Muscle of leg (tissue), 11 donors: ENCODE results near the gene TEX52. TPM values are rescaled to one million over a fixed set of nuclear protein-coding genes. Genes with fewer than 3 reads are reported as not detected.

ENCODE experiments used
- DNase-seq: peaks from one replicate; pipeline ENCODE4 v3.0.0; 2013
- H3K27ac ChIP-seq: one replicate; pipeline ENCODE4 v1.5.1; 2013; ENCODE audit warnings: mild to moderate bottlenecking, low read length, control low read depth
- H3K27me3 ChIP-seq: one replicate; pipeline ENCODE4 v1.6.1; 2013; ENCODE audit warnings: low read length; ENCODE audit not compliant: control insufficient read depth, insufficient read depth
- H3K36me3 ChIP-seq: one replicate; pipeline ENCODE4 v1.6.1; 2013; ENCODE audit warnings: low read length; ENCODE audit not compliant: control insufficient read depth, insufficient read depth
- H3K4me1 ChIP-seq: one replicate; pipeline ENCODE4 v1.6.1; 2013; ENCODE audit warnings: low read length; ENCODE audit not compliant: control insufficient read depth, insufficient read depth
- H3K4me3 ChIP-seq: one replicate; pipeline ENCODE4 v1.5.1; 2013; ENCODE audit warnings: low read length, control low read depth
- H3K9me3 ChIP-seq: replicated peaks from 2 replicates; pipeline ENCODE4 v1.6.1; 2013; ENCODE audit warnings: low read depth, low read length; ENCODE audit not compliant: control insufficient read depth
- WGBS: methylation state at CpG from one replicate; pipeline ENCODE4 v1.1.5; 2013; ENCODE audit warnings: missing lambda C conversion rate; ENCODE audit not compliant: insufficient coverage; 5-methylcytosine and 5-hydroxymethylcytosine counted together
- polyA plus RNA-seq, 8 donors: library from polyadenylated mRNA; unstranded; fragments of 120-200 nt; gene quantifications; one replicate each; pipeline versions ENCODE4 v1.2.1 to v1.2.3, GENCODE V29; 2013; ENCODE audit warnings: inconsistent platforms in 1 of 8, low replicate concordance in 1 of 8; ENCODE audit not compliant: insufficient read length in 8 of 8, insufficient read depth in 1 of 8
- total RNA-seq: library from RNA; stranded (reverse); fragments of 120-200 nt; gene quantifications from one replicate; pipeline ENCODE4 v1.2.4, GENCODE V29; 2013

The TEX52 gene
- total and polyA plus RNA-seq, 9 donors: 0.19 to 1.3 (median 0.58) TPM; not detected in 1

GRCh38 chr12:2820432-2820831 is 36.4 kb downstream of the TEX52 start:
- H3K4me1 ChIP-seq: no peaks in the 10 kb centered on the region
- H3K9me3 ChIP-seq: no peaks in the 10 kb centered on the region
- H3K27me3 ChIP-seq: no peaks in the 10 kb centered on the region
- 94% methylated on average over 2 of the region's 9 CpGs for WGBS
- DNase-seq: no peak
- H3K36me3 ChIP-seq: peaks cover 81% of the 10 kb centered on the region
- H3K27ac ChIP-seq: no peak overlapping the region
- no peak overlapping the region for H3K4me3 ChIP-seq

- Histone ChIP-seq H3K27me3 (no peaks in the 10 kb centered on the region), H3K4me1 (no peaks in the 10 kb centered on the region), H3K9me3 (no peaks in the 10 kb centered on the region), H3K36me3 (peaks cover 74% of the 10 kb centered on the region), H3K4me3 (no peak overlapping the region), H3K27ac (no peak overlapping the region)
- WGBS: 93% methylated on average over 15 of the region's 15 CpGs
- DNase-seq: no peak
These were observed 37.0 kb downstream of the TEX52 start for GRCh38 chr12:2819810-2820209.

- peaks cover 11% of the 10 kb centered on the region for H3K4me1 ChIP-seq
- H3K27ac ChIP-seq: peak overlapping the region; percentile 90
- WGBS: 86% methylated on average over 2 of the region's 10 CpGs
- no peaks in the 10 kb centered on the region for H3K9me3 ChIP-seq
- H3K27me3 ChIP-seq: no peaks in the 10 kb centered on the region
- peak; percentile 83 for DNase-seq
- H3K4me3 ChIP-seq: peak overlapping the region; percentile 60
- H3K36me3 ChIP-seq: peaks cover 18% of the 10 kb centered on the region
These were observed 43.3 kb downstream of the TEX52 start for GRCh38 chr12:2813214-2814185.

- H3K27ac ChIP-seq: peak within 1 kb of the TSS; percentile 90
- WGBS: under 1% methylated on average over 41 of the region's 48 CpGs
- H3K4me1 ChIP-seq: peaks cover 11% of the 10 kb centered on the region
These were observed 44.3 kb downstream of the TEX52 start, which contains the start of gene ITFG2 for GRCh38 chr12:2812290-2813213. TSS of gene ITFG2 (plus strand) at chr12:2812668. CDS start at chr12:2812761, 93 bp downstream.

GRCh38 chr12:2811801-2812200 is 45.0 kb downstream of the TEX52 start:
- Histone ChIP-seq H3K9me3 (no peaks in the 10 kb centered on the region), H3K4me3 (peak overlapping the region; percentile 60), H3K27ac (peak overlapping the region; percentile 81), H3K36me3 (peaks cover 5% of the 10 kb centered on the region), H3K27me3 (no peaks in the 10 kb centered on the region), H3K4me1 (peaks cover 11% of the 10 kb centered on the region)
- no peak for DNase-seq
- no CpG with 5 or more reads among the region's 5 CpGs for WGBS

More at GRCh38 chr12:2812290-2813213, 44.3 kb downstream of the TEX52 start, which contains the start of gene ITFG2:
- no peaks in the 10 kb centered on the region for H3K9me3 ChIP-seq
- peak; percentile 100 for DNase-seq
- peaks cover 11% of the 10 kb centered on the region for H3K36me3 ChIP-seq
- no peaks in the 10 kb centered on the region for H3K27me3 ChIP-seq
- peak within 1 kb of the TSS; percentile 60 for H3K4me3 ChIP-seq

GRCh38 chr12:2806700-2807099 is 50.1 kb downstream of the TEX52 start:
- Histone ChIP-seq H3K4me3 (no peak overlapping the region), H3K27me3 (no peaks in the 10 kb centered on the region), H3K9me3 (no peaks in the 10 kb centered on the region), H3K4me1 (peaks cover 2% of the 10 kb centered on the region), H3K27ac (no peak overlapping the region), H3K36me3 (peaks cover 34% of the 10 kb centered on the region)
- no peak for DNase-seq
- WGBS: 86% methylated on average over 2 of the region's 6 CpGs

- DNase-seq: peak; percentile 27
- H3K4me3 ChIP-seq: no peak overlapping the region
- no peak overlapping the region for H3K27ac ChIP-seq
These were observed 51.7 kb downstream of the TEX52 start for GRCh38 chr12:2805143-2805520.

GRCh38 chr12:2804393-2805142 is 52.3 kb downstream of the TEX52 start:
- Histone ChIP-seq H3K4me1 (no peaks in the 10 kb centered on the region), H3K27ac (no peak overlapping the region), H3K27me3 (no peaks in the 10 kb centered on the region), H3K36me3 (peaks cover 55% of the 10 kb centered on the region), H3K4me3 (no peak overlapping the region), H3K9me3 (no peaks in the 10 kb centered on the region)
- WGBS: no CpG with 5 or more reads among the region's 5 CpGs
- peak; percentile 45 for DNase-seq

More at GRCh38 chr12:2805143-2805520, 51.7 kb downstream of the TEX52 start:
- Histone ChIP-seq H3K4me1 (no peaks in the 10 kb centered on the region), H3K36me3 (peaks cover 49% of the 10 kb centered on the region), H3K27me3 (no peaks in the 10 kb centered on the region), H3K9me3 (no peaks in the 10 kb centered on the region)
- WGBS: no CpG with 5 or more reads among the region's 2 CpGs

GRCh38 chr12:2803635-2804392 is 53.0 kb downstream of the TEX52 start:
- peaks cover 62% of the 10 kb centered on the region for H3K36me3 ChIP-seq
- H3K27ac ChIP-seq: no peak overlapping the region
- H3K9me3 ChIP-seq: no peaks in the 10 kb centered on the region
- H3K27me3 ChIP-seq: no peaks in the 10 kb centered on the region
- 74% methylated on average over 3 of the region's 7 CpGs for WGBS
- H3K4me3 ChIP-seq: no peak overlapping the region
- no peak for DNase-seq
- H3K4me1 ChIP-seq: no peaks in the 10 kb centered on the region
